Left forelimb (tissue), 1 donor: Measurements from ENCODE around the gene SORBS1.

Source experiments
- DNase-seq: peaks from one replicate; pipeline ENCODE4 v3.0.0-alpha.2; 2018; ENCODE audit warnings: low spot score

Gene SORBS1

GRCh38 chr10:95565336-95565735 lies 4.2 kb upstream of the SORBS1 start:
- DNase-seq: no peak

GRCh38 chr10:95564291-95564690 lies 3.1 kb upstream of the SORBS1 start:
- no peak for DNase-seq

- no peak for DNase-seq
Measured at GRCh38 chr10:95562341-95562965, 1.3 kb upstream of the SORBS1 start.

GRCh38 chr10:95561864-95562177 lies 650 bp upstream of the SORBS1 start:
- DNase-seq: no peak

GRCh38 chr10:95560278-95561176 lies 644 bp downstream of the SORBS1 start:
- no peak for DNase-seq

- DNase-seq: no peak
Measured at GRCh38 chr10:95559896-95560277, 1.3 kb downstream of the SORBS1 start.

- DNase-seq: no peak
Measured at GRCh38 chr10:95559471-95559870, 1.7 kb downstream of the SORBS1 start.

GRCh38 chr10:95558593-95559320 lies 2.4 kb downstream of the SORBS1 start:
- no peak for DNase-seq

- DNase-seq: no peak
Measured at GRCh38 chr10:95556994-95557767, 4.0 kb downstream of the SORBS1 start.

GRCh38 chr10:95553674-95554073 lies 7.5 kb downstream of the SORBS1 start:
- DNase-seq: no peak

- DNase-seq: no peak
Measured at GRCh38 chr10:95552679-95553342, 8.4 kb downstream of the SORBS1 start.

GRCh38 chr10:95550073-95550672 lies 11.0 kb downstream of the SORBS1 start:
- DNase-seq: no peak

- DNase-seq: no peak
Measured at GRCh38 chr10:95547791-95548435, 13.3 kb downstream of the SORBS1 start.

- DNase-seq: no peak
Measured at GRCh38 chr10:95547197-95547596, 14.0 kb downstream of the SORBS1 start.

- no peak for DNase-seq
Measured at GRCh38 chr10:95545981-95546380, 15.2 kb downstream of the SORBS1 start.

- DNase-seq: no peak
Measured at GRCh38 chr10:95544783-95545500, 16.2 kb downstream of the SORBS1 start.

GRCh38 chr10:95543459-95543858 lies 17.7 kb downstream of the SORBS1 start:
- DNase-seq: no peak

GRCh38 chr10:95542761-95543160 lies 18.4 kb downstream of the SORBS1 start:
- DNase-seq: no peak

GRCh38 chr10:95542330-95542729 lies 18.8 kb downstream of the SORBS1 start:
- DNase-seq: no peak

- no peak for DNase-seq
Measured at GRCh38 chr10:95540514-95541052, 20.6 kb downstream of the SORBS1 start.
